Mesendoderm (in vitro differentiated cells): ENCODE data around the gene SLC24A2.

Experiments
- DNase-seq: peaks from one replicate; pipeline ENCODE4 v3.0.0; 2013
- H2AK5ac ChIP-seq: 2 replicates; pipeline ENCODE4 v1.6.1; 2013; ENCODE audit warnings: low read length, inconsistent platforms
- H2BK120ac ChIP-seq: 2 replicates; pipeline ENCODE4 v1.6.1; 2013; ENCODE audit warnings: low read depth, mild to moderate bottlenecking, low read length, moderate library complexity, mixed read lengths
- H2BK15ac ChIP-seq: replicated peaks from 2 replicates; pipeline ENCODE4 v1.6.1; 2013; ENCODE audit warnings: low read depth, mild to moderate bottlenecking, moderate library complexity
- H2BK5ac ChIP-seq: 2 replicates; pipeline ENCODE4 v1.6.1; 2013; ENCODE audit warnings: low read length, inconsistent platforms
- H3K18ac ChIP-seq: 2 replicates; pipeline ENCODE4 v1.6.1; 2013; ENCODE audit warnings: mild to moderate bottlenecking, low read length, mixed read lengths
- H3K23ac ChIP-seq: one replicate; pipeline ENCODE4 v1.6.1; 2013; ENCODE audit warnings: low read length
- H3K27ac ChIP-seq: 2 replicates; pipeline ENCODE4 v1.5.1; 2013; ENCODE audit warnings: low read depth, mild to moderate bottlenecking, inconsistent platforms, low read length, moderate library complexity
- H3K27me3 ChIP-seq: 2 replicates; pipeline ENCODE4 v1.6.1; 2013; ENCODE audit warnings: low read length, control low read depth, mild to moderate bottlenecking, inconsistent platforms; ENCODE audit not compliant: insufficient read depth, poor library complexity
- H3K36me3 ChIP-seq: 2 replicates; pipeline ENCODE4 v1.6.1; 2013; ENCODE audit warnings: low read length, inconsistent platforms; ENCODE audit not compliant: control insufficient read depth, insufficient read depth
- H3K4ac ChIP-seq: one replicate; pipeline ENCODE4 v1.6.1; 2013; ENCODE audit warnings: low read depth, mild to moderate bottlenecking, low read length, moderate library complexity
- H3K4me1 ChIP-seq: 2 replicates; pipeline ENCODE4 v1.6.1; 2013; ENCODE audit warnings: low read depth, low read length, inconsistent platforms; ENCODE audit not compliant: control insufficient read depth
- H3K4me2 ChIP-seq: 2 replicates; pipeline ENCODE4 v1.6.1; 2013; ENCODE audit warnings: low read length
- H3K4me3 ChIP-seq: 2 replicates; pipeline ENCODE4 v1.5.1; 2013; ENCODE audit warnings: mild to moderate bottlenecking, low read length
- H3K56ac ChIP-seq: one replicate; pipeline ENCODE4 v1.6.1; 2013; ENCODE audit warnings: low read length
- H3K79me1 ChIP-seq: 2 replicates; pipeline ENCODE4 v1.6.1; 2013; ENCODE audit warnings: low read length, inconsistent platforms
- H3K79me2 ChIP-seq: 2 replicates; pipeline ENCODE4 v1.6.1; 2013; ENCODE audit warnings: mild to moderate bottlenecking, low read length; ENCODE audit not compliant: control insufficient read depth, insufficient read depth
- H3K9ac ChIP-seq: 2 replicates; pipeline ENCODE4 v1.6.1; 2013; ENCODE audit warnings: low read length, inconsistent platforms
- H4K5ac ChIP-seq: one replicate; pipeline ENCODE4 v1.6.1; 2013; ENCODE audit warnings: low read length
- H4K8ac ChIP-seq: one replicate; pipeline ENCODE4 v1.6.1; 2013; ENCODE audit warnings: low read depth, mild to moderate bottlenecking, control low read depth, low read length, moderate library complexity
- WGBS: extraction: QIAGEN DNeasy Blood & Tissue Kit; methylation state at CpG from one replicate; pipeline ENCODE4 v1.1.7; 2013; ENCODE audit warnings: low lambda C conversion rate, missing lambda C conversion rate; ENCODE audit not compliant: insufficient coverage; ENCODE audit errors: extremely low coverage; 5-methylcytosine and 5-hydroxymethylcytosine counted together

The SLC24A2 gene

DNA sequence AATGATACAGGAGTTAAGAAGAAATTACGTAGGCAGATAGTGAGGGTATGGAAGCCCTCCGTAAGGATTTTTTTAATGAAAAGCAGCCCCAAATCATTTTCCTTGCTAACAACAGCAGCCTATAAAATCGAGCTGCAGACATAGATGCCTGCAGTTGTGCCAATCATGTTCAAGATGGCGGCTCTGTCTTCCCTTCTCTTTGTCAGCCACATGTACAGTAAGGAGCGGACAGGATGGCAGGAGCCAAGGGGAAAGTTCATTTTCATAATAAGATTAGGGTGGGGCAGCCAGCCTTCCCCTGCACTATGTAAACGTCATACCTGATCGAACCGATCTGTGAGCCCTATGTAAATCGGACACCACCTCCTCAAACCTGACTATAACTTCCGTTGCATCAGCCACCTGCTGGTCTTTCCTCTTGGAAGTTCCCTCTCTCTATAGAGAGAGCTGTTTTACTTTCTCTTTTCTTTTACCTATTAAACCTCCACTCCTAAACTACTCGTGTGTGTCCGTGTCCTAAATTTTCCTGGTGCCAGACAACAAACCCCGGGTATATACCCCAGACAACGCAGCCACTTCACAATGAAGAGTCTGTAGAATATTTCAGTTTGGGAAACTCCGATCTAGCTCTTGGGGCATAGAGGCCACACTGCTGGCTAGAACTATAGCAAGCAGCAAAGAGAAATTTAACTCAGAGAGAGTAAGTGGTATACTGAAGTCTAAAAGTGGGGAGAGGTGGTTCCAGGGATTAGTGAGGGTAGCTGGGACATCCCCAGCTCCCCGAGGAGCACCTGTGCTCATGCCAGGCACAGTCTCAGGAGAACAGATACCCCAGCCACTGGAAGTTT lies 20.8 kb upstream of the SLC24A2 start:
- Histone ChIP-seq H3K4me2 (no peak overlapping the region), H2BK5ac (no peak overlapping the region), H3K36me3 (no peaks in the 10 kb centered on the region), H3K56ac (no peak overlapping the region), H2BK15ac (no peak overlapping the region), H2AK5ac (no peak overlapping the region), H3K23ac (no peak overlapping the region), H3K79me2 (no peaks in the 10 kb centered on the region), H3K27me3 (no peaks in the 10 kb centered on the region), H3K27ac (no peak overlapping the region), H2BK120ac (no peak overlapping the region), H3K18ac (no peak overlapping the region), H3K9ac (no peak overlapping the region), H3K4ac (no peak overlapping the region), H4K5ac (no peak overlapping the region), H3K79me1 (no peaks in the 10 kb centered on the region), H3K4me1 (peaks cover 2% of the 10 kb centered on the region), H4K8ac (no peak overlapping the region), H3K4me3 (no peak overlapping the region)
- no CpG with 5 or more reads among the region's 16 CpGs for WGBS
- DNase-seq: no peak

- Histone ChIP-seq H2BK120ac (no peak overlapping the region), H3K79me1 (no peaks in the 10 kb centered on the region), H3K36me3 (no peaks in the 10 kb centered on the region), H3K4me1 (peaks cover 2% of the 10 kb centered on the region), H3K27ac (no peak overlapping the region), H3K23ac (no peak overlapping the region), H2AK5ac (no peak overlapping the region), H3K27me3 (no peaks in the 10 kb centered on the region), H4K5ac (no peak overlapping the region), H3K18ac (no peak overlapping the region), H2BK15ac (no peak overlapping the region), H4K8ac (no peak overlapping the region), H3K4me3 (no peak overlapping the region), H3K9ac (no peak overlapping the region), H3K79me2 (no peaks in the 10 kb centered on the region), H2BK5ac (no peak overlapping the region), H3K56ac (no peak overlapping the region), H3K4ac (no peak overlapping the region), H3K4me2 (no peak overlapping the region)
- DNase-seq: no peak
- WGBS: no CpG with 5 or more reads among the region's 4 CpGs
Observed at GRCh38 chr9:19807182-19807892, 18.5 kb upstream of the SLC24A2 start.

DNA sequence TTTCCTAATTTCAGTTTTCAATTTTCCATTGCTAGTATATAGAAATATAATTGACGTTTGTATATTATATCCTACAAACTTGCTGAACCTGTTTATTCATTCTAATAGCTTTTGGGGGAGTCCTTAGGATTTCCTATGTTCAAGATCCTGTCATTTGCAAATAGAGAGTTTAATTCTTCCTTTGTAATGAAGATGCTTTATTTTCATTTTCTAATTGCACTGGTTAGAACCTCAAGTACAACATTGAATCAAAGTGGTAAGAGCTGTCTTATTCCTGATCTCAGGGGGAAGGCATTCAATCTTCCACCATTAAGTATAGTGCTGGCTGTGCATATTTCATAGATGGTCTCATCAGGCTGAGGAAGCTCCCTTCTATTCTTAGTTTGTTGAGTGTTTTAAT lies 15.6 kb upstream of the SLC24A2 start:
- WGBS: no CpG with 5 or more reads among the region's 1 CpG
- no peak overlapping the region for H2BK5ac ChIP-seq
- DNase-seq: no peak

DNA sequence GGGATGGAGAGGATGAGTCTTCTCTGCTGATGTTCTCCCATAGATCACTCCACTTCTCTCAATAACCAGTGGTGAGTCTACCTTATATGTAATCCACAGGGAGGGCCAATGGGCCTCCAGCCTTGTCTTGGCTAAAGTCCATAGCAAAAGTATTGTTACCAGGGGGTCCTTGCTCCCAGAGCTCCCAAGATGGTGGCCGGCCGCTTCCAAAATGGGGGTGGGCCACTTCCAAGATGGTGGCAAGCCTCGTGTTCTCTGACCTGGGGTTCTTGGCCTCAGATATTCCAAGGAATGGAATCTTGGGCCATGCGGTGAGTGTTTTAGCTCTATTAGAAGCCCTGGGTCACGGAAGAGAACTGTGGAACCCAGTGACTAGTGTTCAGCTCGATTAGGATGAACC lies 12.0 kb upstream of the SLC24A2 start:
- Histone ChIP-seq H3K56ac (peak overlapping the region; percentile 20), H3K4ac (no peak overlapping the region), H2BK15ac (peak overlapping the region; percentile 12), H3K9ac (no peak overlapping the region), H2BK120ac (no peak overlapping the region), H3K79me1 (no peaks in the 10 kb centered on the region), H3K79me2 (no peaks in the 10 kb centered on the region), H3K4me2 (no peak overlapping the region), H3K18ac (no peak overlapping the region), H2BK5ac (no peak overlapping the region), H3K27me3 (no peaks in the 10 kb centered on the region), H2AK5ac (no peak overlapping the region), H3K4me3 (no peak overlapping the region), H3K27ac (no peak overlapping the region), H3K36me3 (no peaks in the 10 kb centered on the region), H3K4me1 (peaks cover 3% of the 10 kb centered on the region), H3K23ac (no peak overlapping the region), H4K5ac (no peak overlapping the region), H4K8ac (no peak overlapping the region)
- no CpG with 5 or more reads among the region's 6 CpGs for WGBS
- DNase-seq: no peak

More for the DNA sequence above, 15.6 kb upstream of the SLC24A2 start:
- Histone ChIP-seq H3K79me2 (no peaks in the 10 kb centered on the region), H3K56ac (no peak overlapping the region), H2BK120ac (no peak overlapping the region), H4K5ac (no peak overlapping the region), H3K27me3 (no peaks in the 10 kb centered on the region), H3K9ac (no peak overlapping the region), H2BK15ac (no peak overlapping the region), H3K4me3 (no peak overlapping the region), H3K79me1 (no peaks in the 10 kb centered on the region), H3K27ac (no peak overlapping the region), H4K8ac (no peak overlapping the region), H2AK5ac (no peak overlapping the region), H3K4me1 (peaks cover 2% of the 10 kb centered on the region), H3K23ac (no peak overlapping the region), H3K4me2 (no peak overlapping the region), H3K18ac (no peak overlapping the region), H3K36me3 (no peaks in the 10 kb centered on the region), H3K4ac (no peak overlapping the region)

DNA sequence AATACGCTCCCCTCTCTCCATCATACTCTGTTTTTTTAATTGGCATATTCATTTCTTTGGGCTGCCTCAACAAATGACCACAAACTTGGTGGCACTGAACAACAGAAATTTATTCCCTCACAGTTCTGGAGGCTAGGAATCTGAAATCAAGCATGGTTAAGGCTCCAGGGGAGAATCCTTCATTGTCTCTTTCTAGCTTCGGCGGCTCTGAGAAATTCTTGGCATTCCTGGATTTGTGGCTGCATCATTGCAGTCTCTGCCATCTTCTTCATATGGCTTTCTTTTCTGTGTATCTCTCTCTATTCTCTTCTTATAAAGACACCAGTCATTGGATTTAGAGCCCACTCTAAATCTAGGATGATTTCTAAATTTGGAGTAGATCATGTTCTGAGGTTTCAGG lies 10.9 kb upstream of the SLC24A2 start:
- no peak overlapping the region for H3K27ac ChIP-seq

More for the DNA sequence above, 10.9 kb upstream of the SLC24A2 start:
- no peak overlapping the region for H2BK120ac ChIP-seq
- no peak overlapping the region for H3K56ac ChIP-seq
- no peak overlapping the region for H2BK15ac ChIP-seq
- no peak overlapping the region for H3K18ac ChIP-seq
- no peaks in the 10 kb centered on the region for H3K36me3 ChIP-seq
- H3K4me1 ChIP-seq: peaks cover 3% of the 10 kb centered on the region
- no peak overlapping the region for H2AK5ac ChIP-seq
- no peak overlapping the region for H3K23ac ChIP-seq
- no peak overlapping the region for H2BK5ac ChIP-seq
- H3K27me3 ChIP-seq: no peaks in the 10 kb centered on the region
- H3K4me3 ChIP-seq: no peak overlapping the region
- H3K4me2 ChIP-seq: no peak overlapping the region
- WGBS: no CpG with 5 or more reads among the region's 3 CpGs
- no peak overlapping the region for H3K4ac ChIP-seq
- H3K79me1 ChIP-seq: no peaks in the 10 kb centered on the region
- peak; percentile 88 for DNase-seq
- no peaks in the 10 kb centered on the region for H3K79me2 ChIP-seq
- H4K5ac ChIP-seq: no peak overlapping the region
- H4K8ac ChIP-seq: no peak overlapping the region
- H3K9ac ChIP-seq: no peak overlapping the region
